ENCODE data around the gene PLEKHN1. TPM values are rescaled to one million over a fixed set of nuclear protein-coding genes. Genes with fewer than 3 reads are reported as not detected.

PLEKHN1 gene
- polyA plus RNA-seq, 1 of the 3 experiments (the other 2 are of a cell fraction) = not detected

GRCh38 chr1:939511-940106, 26.7 kb upstream of the PLEKHN1 start:
- Histone ChIP-seq H3K4me3 (ENCODE audit: low read depth in 2 of 2, low read length in 1 of 2) (no peak overlapping the region), H3K9me2 (no peaks in the 10 kb centered on the region), H2AFZ (ENCODE audit: low read depth) (no peak overlapping the region), H3K4me1 (ENCODE audit: control insufficient read depth in 1 of 2, insufficient read depth in 2 of 2, low read depth in 1 of 2, low read length in 1 of 2) (peaks cover 0 to 62% of the 10 kb centered on the region in 2 experiments; a peak in 1 of 4 replicates), H3K36me3 (replicated peaks in 1 of 2; ENCODE audit: control insufficient read depth in 1 of 2, insufficient read depth in 2 of 2, low read length in 1 of 2) (peaks cover 0 to 4% of the 10 kb centered on the region in 2 experiments), H3K9ac (no peak overlapping the region), H3K27me3 (ENCODE audit: insufficient read depth) (no peaks in the 10 kb centered on the region), H4K20me1 (ENCODE audit: insufficient read depth) (no peaks in the 10 kb centered on the region), H3K79me2 (ENCODE audit: insufficient read depth) (no peaks in the 10 kb centered on the region), H3K9me3 (no peaks in the 10 kb centered on the region), H3K27ac (ENCODE audit: low read depth in 2 of 2, low read length in 1 of 2) (peak overlapping the region in 1 of 2 experiments; percentile 67; a peak in 2 of 4 replicates), H3K4me2 (peak overlapping the region; percentile 44; the same call in 1 of the 2 replicates), H3F3A (replicated peaks; ENCODE audit: insufficient read depth) (peaks cover 14% of the 10 kb centered on the region)
- WGBS (ENCODE audit: low lambda C conversion rate) = 28% methylated on average over 10 of the region's 21 CpGs
- no peak for DNase-seq
- no peak for TF ChIP-seq FOXJ3 (CRISPR knock-in tag; IDR thresholded peaks at IDR 0.05)
- no peak for TF ChIP-seq NFIC (IDR thresholded peaks at IDR 0.05; ENCODE audit: borderline replicate concordance)
- no peak for TF ChIP-seq POLR2AphosphoS5 (IDR thresholded peaks at IDR 0.05; ENCODE audit: low read depth, low read length)
- TF ChIP-seq TEAD4 (IDR thresholded peaks at IDR 0.05; ENCODE audit: borderline replicate concordance, insufficient read depth) = no peak
- no peak for TF ChIP-seq ELF1 (IDR thresholded peaks at IDR 0.05)
- TF ChIP-seq YY1 (IDR thresholded peaks at IDR 0.05; ENCODE audit: low read depth) = no peak
- TF ChIP-seq, protein P1, sequence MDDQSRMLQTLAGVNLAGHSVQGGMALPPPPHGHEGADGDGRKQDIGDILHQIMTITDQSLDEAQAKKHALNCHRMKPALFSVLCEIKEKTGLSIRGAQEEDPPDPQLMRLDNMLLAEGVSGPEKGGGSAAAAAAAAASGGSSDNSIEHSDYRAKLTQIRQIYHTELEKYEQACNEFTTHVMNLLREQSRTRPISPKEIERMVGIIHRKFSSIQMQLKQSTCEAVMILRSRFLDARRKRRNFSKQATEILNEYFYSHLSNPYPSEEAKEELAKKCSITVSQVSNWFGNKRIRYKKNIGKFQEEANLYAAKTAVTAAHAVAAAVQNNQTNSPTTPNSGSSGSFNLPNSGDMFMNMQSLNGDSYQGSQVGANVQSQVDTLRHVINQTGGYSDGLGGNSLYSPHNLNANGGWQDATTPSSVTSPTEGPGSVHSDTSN (IDR thresholded peaks at IDR 0.05) = no peak
- TF ChIP-seq JUND (IDR thresholded peaks at IDR 0.05) = no peak
- POLR2A ChIA-PET = interaction anchor here (1.0 to 1.6 kb wide), 3 partner anchors 9 to 23 kb away, joined by 3 to 6 read pairs (median 3); partner anchors contain the start of gene SAMD11
- CTCF ChIA-PET = interaction anchor here (1.0 to 8.9 kb wide), 13 partner anchors 10 to 122 kb away, joined by 3 to 125 read pairs (median 10); partner anchors contain the start of genes NOC2L and SAMD11

DNA sequence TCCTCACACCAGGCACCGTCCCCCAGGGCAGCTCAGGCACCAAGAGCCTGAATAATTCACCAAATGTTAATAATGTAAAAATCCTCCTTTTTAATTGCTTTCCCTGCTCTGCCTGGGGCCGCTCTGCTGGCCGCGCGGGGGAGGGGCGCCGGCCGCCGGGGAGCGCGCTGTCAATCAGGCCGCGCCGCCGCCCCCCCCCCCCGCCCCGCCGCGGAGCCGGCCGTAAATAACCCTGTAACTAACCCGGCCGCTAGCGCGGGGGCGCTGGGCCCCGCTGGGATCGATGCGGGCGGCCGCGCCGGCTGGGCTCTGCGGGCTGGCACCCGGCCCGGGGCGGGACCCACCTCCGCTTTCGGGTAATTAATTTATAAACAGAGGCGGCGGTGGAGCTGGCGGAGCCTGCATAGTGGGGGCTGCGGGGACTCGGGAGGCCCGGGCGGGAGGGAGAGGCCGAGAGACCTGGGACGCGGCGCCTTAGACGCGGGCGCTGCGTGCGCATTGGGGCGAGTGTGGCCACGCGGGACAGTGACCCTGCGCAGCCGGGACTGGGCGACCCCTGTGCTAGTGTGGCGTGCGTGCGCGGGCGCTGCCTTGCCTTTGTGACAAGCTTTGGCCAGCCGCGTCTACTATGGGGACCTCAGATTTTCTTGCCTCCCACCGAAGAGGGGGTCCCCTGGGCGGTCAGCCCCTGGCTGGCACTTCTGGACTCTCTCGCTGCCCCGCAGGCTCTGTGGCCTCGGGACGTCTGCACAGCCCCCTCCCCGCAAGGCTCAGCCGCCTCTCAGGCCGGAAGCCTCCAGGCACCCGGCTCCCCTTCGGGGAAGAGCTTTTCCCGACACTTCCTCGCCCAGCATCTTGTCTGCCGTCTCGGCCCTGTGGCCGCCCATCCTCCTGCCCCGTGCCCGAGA, 25.9 kb upstream of the PLEKHN1 start:
- H3K4me2 ChIP-seq = peak overlapping the region; percentile 73; the same call in 1 of the 2 replicates
- H3F3A ChIP-seq (replicated peaks; ENCODE audit: insufficient read depth) = peaks cover 20% of the 10 kb centered on the region
- CTCF ChIA-PET = interaction anchor here (1.0 to 8.9 kb wide), 13 partner anchors 11 to 70 kb away, joined by 3 to 125 read pairs (median 7); partner anchors contain the start of gene NOC2L
- POLR2A ChIA-PET = interaction anchor here (1.0 to 1.6 kb wide), 5 partner anchors 10 to 36 kb away, joined by 3 to 6 read pairs (median 3); partner anchors contain the start of gene SAMD11
- H3K9ac ChIP-seq = no peak overlapping the region
- H2AFZ ChIP-seq (ENCODE audit: low read depth) = no peak overlapping the region
- no peaks in the 10 kb centered on the region for H3K27me3 ChIP-seq (ENCODE audit: insufficient read depth)
- no peaks in the 10 kb centered on the region for H3K9me2 ChIP-seq
- H3K4me1 ChIP-seq (ENCODE audit: control insufficient read depth in 1 of 2, insufficient read depth in 2 of 2, low read depth in 1 of 2, low read length in 1 of 2) = peaks cover 0 to 64% of the 10 kb centered on the region in 2 experiments; a peak in 1 of 4 replicates
- peak overlapping the region in 1 of 2 experiments; percentile 75; a peak in 2 of 4 replicates for H3K27ac ChIP-seq (ENCODE audit: low read depth in 2 of 2, low read length in 1 of 2)
- no peaks in the 10 kb centered on the region for H3K9me3 ChIP-seq
- WGBS (ENCODE audit: low lambda C conversion rate) = 4% methylated on average over 14 of the region's 86 CpGs
- no peaks in the 10 kb centered on the region for H4K20me1 ChIP-seq (ENCODE audit: insufficient read depth)
- H3K36me3 ChIP-seq (replicated peaks in 1 of 2; ENCODE audit: control insufficient read depth in 1 of 2, insufficient read depth in 2 of 2, low read length in 1 of 2) = peaks cover 0 to 8% of the 10 kb centered on the region in 2 experiments
- H3K4me3 ChIP-seq (ENCODE audit: low read depth in 2 of 2, low read length in 1 of 2) = peak overlapping the region in 1 of 2 experiments; percentile 29; a peak in 3 of 4 replicates
- peak; percentile 86 for DNase-seq
- H3K79me2 ChIP-seq (ENCODE audit: insufficient read depth) = no peaks in the 10 kb centered on the region
- TF ChIP-seq RAD21 (IDR thresholded peaks at IDR 0.05; ENCODE audit: low read length) = no peak
- TF ChIP-seq TCF12 (IDR thresholded peaks at IDR 0.05) = no peak
- TF ChIP-seq RFX5 (IDR thresholded peaks at IDR 0.05; ENCODE audit: low read length) = no peak
- TF ChIP-seq EP300 (IDR thresholded peaks at IDR 0.05; ENCODE audit: borderline replicate concordance in 1 of 2, low read depth in 1 of 2, low read length in 1 of 2) = peak in 1 of 2 experiments; percentile 25; a peak in 1 of 4 replicates
- no peak for TF ChIP-seq RCOR1 (IDR thresholded peaks at IDR 0.05; ENCODE audit: low read length)
- no peak for TF ChIP-seq RXRA (IDR thresholded peaks at IDR 0.05; ENCODE audit: borderline replicate concordance, low read depth)
- TF ChIP-seq, protein P1 (IDR thresholded peaks at IDR 0.05) = peak; percentile 68
- TF ChIP-seq NRF1 (IDR thresholded peaks at IDR 0.05; ENCODE audit: low read depth, low read length) = no peak
- TF ChIP-seq NFIC (IDR thresholded peaks at IDR 0.05; ENCODE audit: borderline replicate concordance) = peak; percentile 38; the same call in 1 of the 2 replicates
- TF ChIP-seq, protein P2, sequence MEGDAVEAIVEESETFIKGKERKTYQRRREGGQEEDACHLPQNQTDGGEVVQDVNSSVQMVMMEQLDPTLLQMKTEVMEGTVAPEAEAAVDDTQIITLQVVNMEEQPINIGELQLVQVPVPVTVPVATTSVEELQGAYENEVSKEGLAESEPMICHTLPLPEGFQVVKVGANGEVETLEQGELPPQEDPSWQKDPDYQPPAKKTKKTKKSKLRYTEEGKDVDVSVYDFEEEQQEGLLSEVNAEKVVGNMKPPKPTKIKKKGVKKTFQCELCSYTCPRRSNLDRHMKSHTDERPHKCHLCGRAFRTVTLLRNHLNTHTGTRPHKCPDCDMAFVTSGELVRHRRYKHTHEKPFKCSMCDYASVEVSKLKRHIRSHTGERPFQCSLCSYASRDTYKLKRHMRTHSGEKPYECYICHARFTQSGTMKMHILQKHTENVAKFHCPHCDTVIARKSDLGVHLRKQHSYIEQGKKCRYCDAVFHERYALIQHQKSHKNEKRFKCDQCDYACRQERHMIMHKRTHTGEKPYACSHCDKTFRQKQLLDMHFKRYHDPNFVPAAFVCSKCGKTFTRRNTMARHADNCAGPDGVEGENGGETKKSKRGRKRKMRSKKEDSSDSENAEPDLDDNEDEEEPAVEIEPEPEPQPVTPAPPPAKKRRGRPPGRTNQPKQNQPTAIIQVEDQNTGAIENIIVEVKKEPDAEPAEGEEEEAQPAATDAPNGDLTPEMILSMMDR (IDR thresholded peaks at IDR 0.05) = no peak
- no peak for TF ChIP-seq FOXM1 (IDR thresholded peaks at IDR 0.05; ENCODE audit: low read depth)
- TF ChIP-seq MXI1 (IDR thresholded peaks at IDR 0.05; ENCODE audit: low read depth, low read length) = 0 out of 2 replicates have a peak, but pooled peaks have one; percentile 35
- no peak for TF ChIP-seq SIN3A (IDR thresholded peaks at IDR 0.05; ENCODE audit: borderline replicate concordance, low read depth, low read length)
- no peak for TF ChIP-seq MEF2A (IDR thresholded peaks at IDR 0.05; ENCODE audit: borderline replicate concordance, low read depth)
- TF ChIP-seq, protein P3, sequence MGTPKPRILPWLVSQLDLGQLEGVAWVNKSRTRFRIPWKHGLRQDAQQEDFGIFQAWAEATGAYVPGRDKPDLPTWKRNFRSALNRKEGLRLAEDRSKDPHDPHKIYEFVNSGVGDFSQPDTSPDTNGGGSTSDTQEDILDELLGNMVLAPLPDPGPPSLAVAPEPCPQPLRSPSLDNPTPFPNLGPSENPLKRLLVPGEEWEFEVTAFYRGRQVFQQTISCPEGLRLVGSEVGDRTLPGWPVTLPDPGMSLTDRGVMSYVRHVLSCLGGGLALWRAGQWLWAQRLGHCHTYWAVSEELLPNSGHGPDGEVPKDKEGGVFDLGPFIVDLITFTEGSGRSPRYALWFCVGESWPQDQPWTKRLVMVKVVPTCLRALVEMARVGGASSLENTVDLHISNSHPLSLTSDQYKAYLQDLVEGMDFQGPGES (IDR thresholded peaks at IDR 0.05; ENCODE audit: low read depth, low read length) = no peak

All from SK-N-SH (cell line).